HG03521 (cell line): ENCODE measurements around the gene C1QTNF6.

Source experiments
- ATAC-seq: cut with Tn5 transposase; IDR thresholded peaks from one replicate; pipeline ENCODE4 v1.9.1; 2021; ENCODE audit warnings: mild to moderate bottlenecking, moderate library complexity; ENCODE audit not compliant: unreplicated experiment

The C1QTNF6 gene

DNA sequence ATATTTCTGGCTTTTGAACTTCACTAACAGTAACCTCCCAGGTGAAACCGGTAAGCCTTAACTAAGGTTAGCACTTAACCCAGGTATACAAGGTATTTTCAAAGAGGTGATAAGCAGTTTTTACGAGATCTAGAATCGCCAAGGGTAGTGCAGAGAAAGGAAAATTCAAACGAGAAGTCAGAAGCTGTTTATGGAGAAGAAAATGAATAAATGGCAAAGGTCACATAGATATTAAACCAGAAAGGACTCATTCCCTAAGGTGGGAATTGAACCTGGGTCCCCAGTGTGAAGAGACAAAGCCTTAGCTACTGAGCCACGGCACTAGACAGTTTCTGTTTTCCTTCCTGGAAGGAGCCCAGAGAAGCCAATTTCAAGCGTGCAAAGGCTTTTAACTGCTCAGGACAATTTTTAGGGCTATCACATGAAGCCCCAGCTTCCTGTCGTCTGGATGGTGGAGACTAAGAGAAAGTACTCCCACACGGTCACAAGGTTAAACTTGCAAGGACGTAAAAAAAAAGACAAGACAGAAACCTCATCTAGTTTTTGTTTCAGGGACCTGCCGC lies 5.7 kb upstream of the C1QTNF6 start:
- no peak for ATAC-seq

DNA sequence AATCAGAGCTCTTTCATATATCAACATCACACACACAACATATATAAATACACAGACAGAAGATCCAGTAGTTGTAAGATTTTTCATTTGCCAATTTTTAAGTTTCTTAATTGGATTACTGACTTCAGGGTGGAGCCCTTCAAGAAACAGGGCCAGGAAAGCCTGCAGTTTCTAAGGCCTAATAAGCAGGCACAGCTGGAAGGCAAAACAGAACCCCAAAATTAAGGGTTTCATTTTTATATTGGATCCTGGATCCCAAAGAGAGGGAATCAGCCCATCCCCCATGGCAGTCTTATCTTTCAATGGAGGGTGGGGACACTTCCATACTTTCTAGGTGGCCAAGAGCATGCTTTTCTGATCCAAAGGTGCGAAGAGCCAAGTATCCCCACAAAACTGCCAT lies 4.7 kb upstream of the C1QTNF6 start:
- no peak for ATAC-seq

DNA sequence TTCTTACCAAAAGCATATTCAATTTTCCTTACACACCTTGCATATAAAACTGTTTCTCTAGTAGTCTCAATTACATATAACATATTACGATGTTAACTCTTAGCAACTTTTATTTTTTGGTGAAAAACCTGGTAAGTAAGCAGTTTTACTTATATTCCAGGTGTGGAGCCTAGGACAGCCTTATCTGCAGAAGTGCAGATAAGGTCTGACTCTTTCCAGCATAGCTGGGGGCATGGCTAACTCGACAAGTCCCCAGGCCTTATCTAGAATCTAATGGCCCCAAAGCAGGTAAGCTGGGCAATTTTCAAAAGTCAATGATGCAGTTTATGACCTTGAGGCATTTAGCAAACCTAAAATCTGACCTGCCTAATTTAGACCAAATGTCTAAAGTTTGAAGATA lies 4.2 kb upstream of the C1QTNF6 start:
- no peak for ATAC-seq

- ATAC-seq: no peak
These were observed 2.3 kb upstream of the C1QTNF6 start for GRCh38 chr22:37190262-37190780.

- no peak for ATAC-seq
These were observed 937 bp upstream of the C1QTNF6 start for GRCh38 chr22:37188901-37189466.

GRCh38 chr22:37187552-37187890 lies 526 bp downstream of the C1QTNF6 start:
- ATAC-seq: no peak

- no peak for ATAC-seq
These were observed 987 bp downstream of the C1QTNF6 start for GRCh38 chr22:37186997-37187522.

GRCh38 chr22:37186228-37186996 lies 1.6 kb downstream of the C1QTNF6 start:
- ATAC-seq: no peak

GRCh38 chr22:37185646-37186227 lies 2.3 kb downstream of the C1QTNF6 start:
- no peak for ATAC-seq

- ATAC-seq: no peak
These were observed 3.1 kb downstream of the C1QTNF6 start for GRCh38 chr22:37184816-37185541.

DNA sequence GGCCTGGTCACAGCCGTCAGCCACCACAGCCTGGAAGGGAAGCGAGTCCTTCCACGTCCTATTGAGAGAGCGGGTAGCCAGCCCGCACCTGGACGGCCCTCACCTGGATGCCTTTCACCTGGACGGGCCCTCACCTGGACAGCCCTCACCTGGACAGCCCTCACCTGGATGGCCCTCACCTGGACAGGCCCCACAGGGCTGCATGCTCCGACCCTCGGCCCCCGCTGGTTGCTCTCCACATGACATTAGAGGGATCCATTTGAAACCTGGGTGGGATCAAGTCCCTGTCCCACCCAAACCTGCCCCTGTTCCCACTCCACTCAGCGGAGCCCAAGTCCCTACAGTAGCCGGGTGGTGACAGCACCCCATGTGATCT lies 3.7 kb downstream of the C1QTNF6 start:
- ATAC-seq: no peak

- ATAC-seq: no peak
These were observed 4.3 kb downstream of the C1QTNF6 start for GRCh38 chr22:37183432-37184379.

DNA sequence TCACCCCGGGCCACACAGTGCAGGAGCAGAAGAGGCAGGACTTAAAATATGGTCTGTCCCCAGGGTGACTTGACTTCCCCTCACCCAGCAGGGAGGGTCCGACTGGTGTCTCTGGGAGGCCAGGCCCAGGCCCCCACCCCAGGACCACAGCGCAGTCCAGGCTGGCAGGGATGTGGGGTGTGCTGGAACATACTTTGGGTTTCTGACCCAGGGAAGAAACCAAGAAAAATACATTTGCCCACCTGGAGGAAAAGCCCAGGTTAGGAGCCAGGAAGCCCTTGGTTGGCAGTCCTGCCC lies 5.2 kb downstream of the C1QTNF6 start:
- no peak for ATAC-seq

GRCh38 chr22:37182101-37182948 lies 5.7 kb downstream of the C1QTNF6 start:
- ATAC-seq: no peak

DNA sequence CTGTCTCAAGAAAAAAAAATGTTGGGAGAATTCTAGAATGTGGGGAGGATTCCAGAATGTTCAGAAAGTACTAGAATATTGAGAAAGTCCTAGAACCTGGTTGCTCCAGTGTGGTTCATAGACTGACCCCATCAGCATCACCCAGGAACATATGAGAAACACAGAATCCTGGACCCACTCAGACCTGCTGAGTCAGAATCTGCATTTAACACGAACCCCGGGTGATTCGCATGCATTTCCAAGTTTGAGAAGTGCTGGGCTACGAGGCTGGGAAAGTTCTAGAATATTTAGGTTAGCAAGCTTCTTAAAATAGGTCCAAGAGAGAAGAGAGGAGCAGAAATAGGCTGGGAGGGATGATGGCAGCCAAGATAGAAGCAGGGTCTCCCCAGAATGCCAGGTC lies 6.4 kb downstream of the C1QTNF6 start:
- no peak for ATAC-seq

GRCh38 chr22:37180531-37181231 lies 7.4 kb downstream of the C1QTNF6 start:
- ATAC-seq: no peak

- no peak for ATAC-seq
These were observed 8.2 kb downstream of the C1QTNF6 start for GRCh38 chr22:37179622-37180420.

DNA sequence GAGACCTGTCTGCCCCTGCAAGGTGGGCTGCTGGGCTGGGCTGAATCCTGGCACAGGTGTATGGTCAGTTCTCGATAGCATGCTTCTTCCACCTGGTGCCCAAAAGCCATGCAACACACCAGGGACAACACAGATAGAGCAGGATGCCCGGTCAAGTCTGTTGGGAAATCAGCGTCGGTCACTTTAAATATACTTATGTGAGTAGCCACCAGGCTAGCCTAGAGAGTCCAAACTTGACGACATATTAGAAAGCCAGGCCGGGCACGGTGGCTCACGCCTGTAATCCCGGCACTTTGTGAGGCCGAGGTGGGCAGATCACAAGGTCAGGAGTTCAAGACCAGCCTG lies 8.9 kb downstream of the C1QTNF6 start:
- no peak for ATAC-seq
